Osteocyte (in vitro differentiated cells): ENCODE measurements around the gene DEK. TPM values are rescaled to one million over a fixed set of nuclear protein-coding genes. Genes with fewer than 3 reads are reported as not detected.
"Not testable (repeated sequence)": the region's sequence is repeated elsewhere in the genome, so short reads cannot be mapped to it uniquely, and the experiment has no call there.

ENCODE experiments used
- DNase-seq: peaks from one replicate; pipeline ENCODE4 v3.0.0; 2021; ENCODE audit warnings: mixed read lengths; ENCODE audit not compliant: unreplicated experiment; ENCODE audit errors: extremely low spot score
- H3K27ac Mint-ChIP-seq: one replicate; pipeline ENCODE4 v1.8.0; 2021; ENCODE audit warnings: mild to moderate bottlenecking, mixed read lengths; ENCODE audit not compliant: unreplicated experiment
- H3K27me3 Mint-ChIP-seq: one replicate; pipeline ENCODE4 v1.8.0; 2021; ENCODE audit warnings: mixed read lengths; ENCODE audit not compliant: unreplicated experiment
- H3K36me3 Mint-ChIP-seq: one replicate; pipeline ENCODE4 v1.8.0; 2021; ENCODE audit warnings: mixed read lengths; ENCODE audit not compliant: unreplicated experiment
- H3K4me1 Mint-ChIP-seq: one replicate; pipeline ENCODE4 v1.8.0; 2021; ENCODE audit warnings: mixed read lengths; ENCODE audit not compliant: unreplicated experiment
- H3K4me3 Mint-ChIP-seq: one replicate; pipeline ENCODE4 v1.8.0; 2021; ENCODE audit warnings: mild to moderate bottlenecking, moderate library complexity, mixed read lengths; ENCODE audit not compliant: unreplicated experiment
- H3K9me3 Mint-ChIP-seq: one replicate; pipeline ENCODE4 v1.8.0; 2021; ENCODE audit warnings: mixed read lengths; ENCODE audit not compliant: unreplicated experiment
- CTCF ChIP-seq: fragments of 200-600 bp; sonication (generic); IDR thresholded peaks from 2 replicates; pipeline ENCODE4 v1.5.0; 2021; ENCODE audit warnings: antibody characterized with exemption, mild to moderate bottlenecking, moderate library complexity
- total RNA-seq: library from RNA; stranded (reverse); gene quantifications from 2 replicates; pipeline ENCODE4 v1.2.1, GENCODE V29; 2021

DEK gene
- total RNA-seq, 1 donor from 2014 or later, result 62.1 TPM

DNA sequence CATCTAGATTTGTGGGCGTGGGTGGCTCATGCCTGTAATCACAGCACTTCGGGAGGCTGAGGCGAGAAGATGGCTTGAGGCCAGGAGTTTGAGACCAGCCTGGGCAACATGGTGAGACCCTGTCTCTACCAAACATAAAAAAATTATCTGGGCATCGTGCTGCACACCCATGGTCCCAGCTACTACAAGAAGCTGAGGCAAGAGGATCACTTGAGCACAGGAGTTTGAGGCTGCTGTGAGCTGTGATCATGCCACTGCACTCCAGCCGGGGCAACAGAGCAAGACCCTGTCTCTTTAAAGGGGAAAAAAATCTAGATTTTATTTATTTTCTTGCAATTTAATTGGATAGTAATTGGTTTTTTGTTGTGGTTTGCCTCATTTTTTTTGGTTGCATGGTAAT is 53.6 kb downstream of the DEK start:
- DNase-seq, result no peak
- Mint-ChIP-seq H3K4me3 (no peak overlapping the region), H3K27ac (no peak overlapping the region), H3K36me3 (peaks cover 14% of the 10 kb centered on the region), H3K27me3 (no peaks in the 10 kb centered on the region), H3K4me1 (peaks cover 11% of the 10 kb centered on the region), H3K9me3 (no peaks in the 10 kb centered on the region)
- TF ChIP-seq CTCF, result no peak

- no peak for TF ChIP-seq CTCF
- Mint-ChIP-seq H3K27me3 (no peaks in the 10 kb centered on the region), H3K27ac (peak overlapping the region; percentile 35), H3K9me3 (no peaks in the 10 kb centered on the region), H3K4me3 (no peak overlapping the region), H3K4me1 (peaks cover 11% of the 10 kb centered on the region), H3K36me3 (peaks cover 12% of the 10 kb centered on the region)
- no peak for DNase-seq
Observed at GRCh38 chr6:18209539-18210197, 54.7 kb downstream of the DEK start.

DNA sequence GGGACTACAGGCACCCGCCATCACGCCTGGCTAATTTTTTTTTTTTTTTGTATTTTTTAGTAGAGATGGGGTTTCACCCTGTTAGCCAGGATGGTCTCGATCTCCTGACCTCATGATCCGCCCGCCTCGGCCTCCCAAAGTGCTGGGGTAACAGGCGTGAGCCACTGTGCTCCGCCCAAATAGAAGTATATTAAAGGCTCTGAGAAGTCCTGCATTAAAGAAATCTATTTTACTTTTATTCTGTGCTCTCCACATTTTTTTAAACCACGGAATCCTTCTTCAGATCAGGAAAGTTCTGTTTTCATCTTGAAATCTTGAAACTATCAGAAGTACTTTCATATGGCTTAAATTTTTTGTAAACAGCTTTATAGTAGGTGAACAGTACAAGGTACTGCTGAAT is 55.6 kb downstream of the DEK start:
- H3K4me3 Mint-ChIP-seq, DNase-seq, H3K9me3 Mint-ChIP-seq, H3K27me3 Mint-ChIP-seq, H3K27ac Mint-ChIP-seq, H3K36me3 Mint-ChIP-seq: not testable (repeated sequence)
- H3K4me1 Mint-ChIP-seq, result peaks cover 13% of the 10 kb centered on the region

GRCh38 chr6:18207949-18208348 is 56.4 kb downstream of the DEK start:
- H3K9me3 Mint-ChIP-seq, result no peaks in the 10 kb centered on the region
- H3K36me3 Mint-ChIP-seq, result peaks cover 6% of the 10 kb centered on the region
- DNase-seq, result no peak
- no peak overlapping the region for H3K4me3 Mint-ChIP-seq
- H3K4me1 Mint-ChIP-seq, result peaks cover 14% of the 10 kb centered on the region
- H3K27ac Mint-ChIP-seq, result no peak overlapping the region
- H3K27me3 Mint-ChIP-seq, result no peaks in the 10 kb centered on the region
- no peak for TF ChIP-seq CTCF

GRCh38 chr6:18207438-18207837 is 56.9 kb downstream of the DEK start:
- no peak for DNase-seq
- Mint-ChIP-seq H3K4me1 (peaks cover 14% of the 10 kb centered on the region), H3K4me3 (no peak overlapping the region), H3K27me3 (no peaks in the 10 kb centered on the region), H3K9me3 (no peaks in the 10 kb centered on the region), H3K27ac (no peak overlapping the region), H3K36me3 (peaks cover 9% of the 10 kb centered on the region)
- TF ChIP-seq CTCF, result no peak
